Right cardiac atrium (tissue), 5 donors: ENCODE data around the gene SPIN2B. TPM values are rescaled to one million over a fixed set of nuclear protein-coding genes. Genes with fewer than 3 reads are reported as not detected.

Experiments used
- ATAC-seq, 2 donors: fragments of 200-7000 bp; cut with Tn5 transposase; one replicate each; pipeline versions ENCODE4 v1.8.0 to v1.9.1; 2020; ENCODE audit warnings: moderate library complexity in 2 of 2, mild to moderate bottlenecking in 1 of 2
- DNase-seq, 3 donors: peaks; one replicate each; pipeline ENCODE4 v3.0.0-alpha.2; 2020
- H3K27ac ChIP-seq: one replicate; pipeline ENCODE4 v1.5.1; 2013; ENCODE audit warnings: mild to moderate bottlenecking, low read length, control low read depth, moderate library complexity
- H3K27me3 ChIP-seq: one replicate; pipeline ENCODE4 v1.6.1; 2013; ENCODE audit not compliant: control insufficient read depth, insufficient read depth
- H3K4me1 ChIP-seq: one replicate; pipeline ENCODE4 v1.6.1; 2013; ENCODE audit warnings: low read length; ENCODE audit not compliant: control insufficient read depth, insufficient read depth
- H3K4me3 ChIP-seq: one replicate; pipeline ENCODE4 v1.5.1; 2013; ENCODE audit warnings: low read length, control low read depth
- H3K9me3 ChIP-seq: one replicate; pipeline ENCODE4 v1.6.1; 2013; ENCODE audit warnings: low read length; ENCODE audit not compliant: control insufficient read depth
- WGBS: extraction: QIAGEN DNeasy Blood & Tissue Kit; methylation state at CpG from one replicate; pipeline ENCODE4 v1.1.7; 2013; 5-methylcytosine and 5-hydroxymethylcytosine counted together
- intact Hi-C, 4 donors: fragments of 100-400 bp; cut with DNase I; formaldehyde crosslinking; loops; one replicate each; pipeline versions ENCODE4 v1.11.0 to v1.14.0; 2022 to 2023
- polyA plus RNA-seq: library from polyadenylated mRNA; stranded (reverse); fragments of 200-250 nt; gene quantifications from one replicate; pipeline ENCODE4 v1.2.3, GENCODE V29; 2013
- total RNA-seq, 4 donors: library from RNA; stranded (reverse); fragmentation: NEBNext Ultra II Directional; extraction: Animal tissue kit (Norgen Biotek cat#: 25700); gene quantifications; one replicate each; pipeline ENCODE4 v1.2.1, GENCODE V29; 2021
- donor health status: healthy with polysubstance abuse.
- donor health status: DM: no; HTN: yes; CAD: no.
- donor health status: DM: no; HTN: no; CAD: no.
- donor health status: DM: no; HTN: yes; CAD: no; lungs with severe emphysema.
- donor health status: DM: yes; HTN: yes; CAD: no.

The SPIN2B gene
- total and polyA plus RNA-seq, 5 donors: 6.7 to 9.0 (median 8.2) TPM

GRCh38 chrX:57070185-57070984 is 51.0 kb downstream of the SPIN2B start:
- Histone ChIP-seq H3K27ac (no peak overlapping the region), H3K9me3 (no peaks in the 10 kb centered on the region), H3K27me3 (no peaks in the 10 kb centered on the region), H3K4me1 (no peaks in the 10 kb centered on the region), H3K4me3 (no peak overlapping the region)
- WGBS: 62% methylated on average over 32 of the region's 32 CpGs
- ATAC-seq (no peak), DNase-seq (peak in 1 of 3 donors; percentile 27)
- intact Hi-C loops: no loop called here

Other genes starting within 250 kb of the SPIN2B start
- gene SPIN3, start 126.0 kb downstream of the SPIN2B start, total RNA-seq: 1 to 10 TPM; 5.7 to 8.8 (median 6.2) TPM
- gene SPIN3, start 126.0 kb downstream of the SPIN2B start, polyA plus RNA-seq: 4.4 TPM
- under 1 TPM in 3 of 4 donors, not detected in 1; 0.42 to 0.53 (median 0.51) TPM for gene SPIN2A, start 15.8 kb upstream of the SPIN2B start, total RNA-seq
- 0.23 TPM for gene SPIN2A, start 15.8 kb upstream of the SPIN2B start, polyA plus RNA-seq
- under 1 TPM in 3 of 4 donors, not detected in 1; 0.26 to 0.58 (median 0.29) TPM for gene FAAH2, start 165.2 kb upstream of the SPIN2B start, total RNA-seq
- gene FAAH2, start 165.2 kb upstream of the SPIN2B start, polyA plus RNA-seq: 0.18 TPM